D721Med (cell line): ENCODE measurements around the gene C3orf52.

Experiments used
- DNase-seq: peaks from one replicate; pipeline ENCODE4 v3.0.0; 2011; ENCODE audit warnings: low spot score; ENCODE audit not compliant: insufficient read length
- FAIRE-seq: peaks from 2 replicates; lab custom pipeline; 2011; peaks lifted over from hg19 to GRCh38; lab: Jason Lieb, UNC
- CTCF ChIP-seq: IDR thresholded peaks from 2 replicates; pipeline ENCODE4 v1.5.1; 2012; ENCODE audit warnings: mild to moderate bottlenecking, control low read depth; ENCODE audit not compliant: insufficient read depth; ENCODE audit errors: missing control alignments

C3orf52 gene

GRCh38 chr3:112093180-112093522, 7.0 kb downstream of the C3orf52 start:
- TF ChIP-seq CTCF = no peak
- FAIRE-seq = no peak

GRCh38 chr3:112095731-112096130, 9.5 kb downstream of the C3orf52 start:
- DNase-seq (no peak), FAIRE-seq (no peak)
- TF ChIP-seq CTCF = no peak

More at GRCh38 chr3:112093180-112093522, 7.0 kb downstream of the C3orf52 start:
- no peak for DNase-seq

- FAIRE-seq (no peak), DNase-seq (no peak)
- TF ChIP-seq CTCF = no peak
These were observed 10.0 kb downstream of the C3orf52 start for GRCh38 chr3:112096176-112096575.

GRCh38 chr3:112097378-112097777, 11.2 kb downstream of the C3orf52 start:
- FAIRE-seq = no peak
- TF ChIP-seq CTCF = no peak
- DNase-seq = no peak

GRCh38 chr3:112101916-112102315, 15.7 kb downstream of the C3orf52 start:
- DNase-seq (no peak), FAIRE-seq (no peak)
- TF ChIP-seq CTCF = no peak

GRCh38 chr3:112104774-112105173, 18.6 kb downstream of the C3orf52 start:
- DNase-seq (no peak), FAIRE-seq (no peak)
- TF ChIP-seq CTCF = no peak

- TF ChIP-seq CTCF = no peak
- DNase-seq (no peak), FAIRE-seq (no peak)
These were observed 23.1 kb downstream of the C3orf52 start for GRCh38 chr3:112109322-112109721.
